SIG-M5 treated with dmso at 0.1 percent for 504 hours (cell line): ENCODE measurements around the gene FYN.

Experiments used
- DNase-seq: peaks from one replicate; lab custom pipeline; 2025; ENCODE audit not compliant: unreplicated experiment; lab: John Stamatoyannopoulos, UW

FYN gene

GRCh38 chr6:111884068-111884467, 10.8 kb upstream of the FYN start:
- no peak for DNase-seq

DNA sequence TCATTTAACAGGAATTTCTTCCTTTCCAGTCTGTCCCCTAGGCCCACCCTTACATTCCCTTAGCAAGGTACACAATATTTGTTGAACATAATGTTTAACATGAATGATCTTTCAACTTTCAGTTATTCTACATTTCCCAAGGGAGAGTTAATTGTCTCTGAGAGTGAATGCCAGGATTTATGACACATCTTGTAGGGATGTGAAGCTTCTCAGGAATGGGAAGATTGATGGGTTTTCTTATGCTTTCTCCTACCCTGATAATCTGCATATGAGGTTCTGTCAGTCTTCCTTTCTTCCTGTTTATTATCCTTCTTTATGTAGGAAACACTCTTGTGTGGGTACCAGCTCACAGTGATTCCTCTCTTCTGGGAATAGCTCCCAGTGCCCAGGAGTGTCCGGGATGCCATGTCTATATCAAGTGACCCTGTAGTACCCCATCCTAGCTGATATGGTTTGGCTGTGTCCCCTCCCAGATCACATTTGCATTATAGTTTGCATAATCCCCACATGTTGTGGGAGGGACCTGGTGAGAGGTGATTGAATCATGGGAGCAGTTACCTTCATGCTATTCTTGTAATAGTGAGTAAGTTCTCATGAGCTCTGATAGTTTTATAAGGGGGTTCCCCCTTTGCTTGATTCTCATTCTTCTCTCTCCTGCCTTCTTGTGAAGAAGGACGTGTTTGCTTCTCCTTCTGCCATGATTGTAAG, 7.1 kb upstream of the FYN start:
- no peak for DNase-seq

DNA sequence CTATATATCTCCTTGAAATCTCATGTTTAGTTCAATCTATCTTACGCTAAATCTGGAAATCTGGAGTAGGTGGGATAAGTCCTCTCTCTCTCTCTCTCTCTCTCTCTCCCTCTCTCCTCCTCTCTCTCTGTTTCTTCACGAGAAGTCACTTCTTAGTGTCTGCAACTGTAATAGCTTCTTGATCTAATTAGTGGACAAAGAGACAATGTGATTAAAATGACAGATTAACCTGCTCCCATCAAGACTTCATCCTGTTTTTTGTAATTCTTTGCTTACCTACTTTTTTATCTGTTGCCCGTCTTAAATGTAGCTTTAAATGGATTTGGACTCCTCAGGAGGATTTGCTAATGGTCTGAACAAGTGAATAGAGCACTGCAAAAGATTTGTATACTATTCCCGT, 2.5 kb upstream of the FYN start:
- DNase-seq = no peak

DNA sequence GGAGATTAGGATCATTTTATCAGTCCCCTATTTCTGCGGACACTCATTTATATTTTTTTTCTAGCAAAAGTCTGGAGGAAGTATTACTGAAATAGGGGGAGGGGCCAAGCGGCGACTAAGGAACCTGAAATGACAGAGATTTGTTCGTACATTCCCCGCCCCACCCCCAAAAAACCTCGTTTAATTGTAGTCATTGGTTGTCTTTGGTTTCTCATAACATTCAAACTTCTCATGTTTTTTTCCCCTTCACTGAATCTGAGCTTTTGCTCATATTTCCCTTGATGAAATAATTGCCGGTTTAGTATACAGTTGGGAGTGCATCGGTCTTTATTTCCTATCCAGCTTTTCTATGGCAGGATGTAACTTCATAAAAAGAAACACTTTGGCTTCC, 768 bp upstream of the FYN start:
- no peak for DNase-seq

GRCh38 chr6:111872401-111873177, 663 bp downstream of the FYN start:
- DNase-seq = peak; percentile 40

DNA sequence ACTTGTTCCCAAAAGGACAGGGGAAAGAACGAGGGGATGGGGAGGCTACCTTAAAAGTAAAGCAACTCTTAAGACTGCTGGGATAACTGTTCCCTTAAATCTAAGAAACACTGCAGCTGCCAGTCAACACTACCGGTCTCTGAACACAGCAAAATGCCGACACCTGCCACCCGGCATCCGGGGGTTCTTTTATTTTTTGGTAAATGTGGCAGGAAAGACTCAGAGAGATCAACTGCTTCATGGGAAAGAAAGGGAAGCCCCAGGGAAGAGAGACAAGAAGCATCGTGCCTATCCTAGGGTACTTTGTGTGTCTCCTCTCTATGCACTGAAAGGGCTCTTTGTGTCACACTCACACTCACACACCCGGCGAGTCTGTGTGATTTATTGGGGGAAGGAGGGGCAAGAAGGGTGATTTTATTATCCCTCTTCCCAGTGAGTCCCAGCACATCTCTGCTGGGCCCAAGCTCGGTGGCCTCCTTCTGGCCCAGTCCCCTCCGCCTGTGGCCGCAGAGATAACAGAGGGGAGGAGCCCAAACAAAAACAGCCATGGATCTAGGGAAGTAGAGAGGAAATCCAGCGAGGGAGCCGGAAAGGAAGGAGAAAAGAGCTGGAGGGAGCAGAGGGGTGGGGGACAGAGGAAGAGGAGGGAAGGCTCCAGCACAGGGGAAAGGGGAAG, 1.4 kb downstream of the FYN start:
- no peak for DNase-seq

DNA sequence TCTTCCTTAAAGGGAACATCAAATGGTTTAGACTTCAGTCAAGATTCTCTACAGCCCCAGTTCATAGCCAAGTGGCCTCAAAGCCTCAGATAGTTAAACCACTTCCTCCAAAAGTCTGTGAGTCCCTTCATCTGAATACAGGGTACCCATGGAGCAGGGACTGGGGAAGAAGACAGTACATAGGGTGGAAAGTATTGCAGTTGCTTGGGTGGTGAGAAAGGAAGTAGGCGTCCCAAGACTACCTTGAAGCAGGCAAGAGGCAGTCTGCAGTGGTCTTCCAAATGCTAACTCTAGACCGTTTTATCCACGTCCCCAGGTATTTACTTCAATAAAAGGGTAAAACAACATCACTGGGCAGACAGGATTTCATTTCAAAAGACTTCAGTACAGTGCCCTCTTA, 2.0 kb downstream of the FYN start:
- peak; percentile 66 for DNase-seq

DNA sequence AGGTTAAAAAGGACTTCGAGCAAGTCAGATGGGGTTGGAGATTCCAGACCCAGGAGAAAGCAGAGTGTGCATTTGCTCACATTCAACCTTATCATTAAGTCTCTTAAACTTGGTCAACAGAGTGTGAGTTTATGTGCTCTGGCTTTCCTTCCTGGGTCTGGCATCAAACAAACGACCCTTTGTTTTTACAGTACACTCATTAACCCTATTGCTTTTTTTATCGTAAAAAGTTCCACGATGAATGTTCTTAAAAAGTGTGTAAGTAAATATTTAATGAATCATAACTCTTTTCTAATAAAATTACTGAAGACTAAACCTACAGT, 2.5 kb downstream of the FYN start:
- DNase-seq = no peak

DNA sequence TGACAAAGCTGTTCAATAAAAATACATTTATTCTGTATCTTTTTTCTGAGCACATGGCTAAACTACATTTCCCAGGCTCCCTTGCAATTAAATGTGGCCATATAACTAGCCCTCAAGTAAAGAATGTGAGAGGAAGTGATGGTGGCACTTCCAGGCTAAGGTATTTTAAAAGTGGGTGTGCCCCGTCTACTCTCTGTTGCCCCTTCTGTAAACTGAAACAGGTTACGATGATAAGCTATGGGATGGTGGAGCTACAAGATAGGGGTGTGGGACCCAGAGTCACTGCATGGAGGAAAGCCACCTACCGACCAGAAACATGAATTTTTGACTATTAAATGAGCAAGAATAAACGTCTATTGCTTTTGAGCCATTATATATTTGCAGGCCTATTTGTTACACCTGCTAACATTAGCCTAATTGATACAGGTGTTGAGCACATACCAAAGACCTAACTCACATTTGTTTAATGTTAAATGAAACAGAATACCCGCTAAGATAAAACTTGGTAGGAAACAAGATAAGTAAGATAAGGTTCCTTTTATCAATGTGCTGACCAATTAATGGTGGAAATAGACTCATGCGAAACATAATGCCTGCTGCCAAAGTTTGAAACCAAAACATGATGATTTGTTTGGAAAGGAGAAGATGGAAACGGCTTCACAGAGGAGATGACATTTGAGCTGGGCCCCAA, 3.1 kb downstream of the FYN start:
- no peak for DNase-seq

DNA sequence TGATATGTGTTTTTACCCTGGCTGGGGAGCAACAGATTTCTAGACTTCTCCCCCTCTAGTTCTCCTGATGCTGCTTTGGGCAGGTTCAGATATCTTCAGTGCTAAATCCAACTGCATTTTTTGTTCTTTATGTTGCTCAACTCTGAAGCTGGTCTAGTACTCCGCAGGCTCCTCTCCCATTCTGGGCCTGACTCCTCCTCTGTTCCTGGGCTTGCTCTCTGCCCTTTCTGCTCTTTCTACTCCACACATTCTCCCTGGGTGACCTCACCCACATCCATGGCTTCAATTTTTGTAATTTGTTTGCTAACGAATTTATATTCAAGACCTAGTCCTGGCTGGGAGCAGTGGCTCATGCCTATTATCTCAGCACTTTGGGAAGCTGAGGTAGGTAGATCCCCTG, 6.4 kb downstream of the FYN start:
- no peak for DNase-seq

DNA sequence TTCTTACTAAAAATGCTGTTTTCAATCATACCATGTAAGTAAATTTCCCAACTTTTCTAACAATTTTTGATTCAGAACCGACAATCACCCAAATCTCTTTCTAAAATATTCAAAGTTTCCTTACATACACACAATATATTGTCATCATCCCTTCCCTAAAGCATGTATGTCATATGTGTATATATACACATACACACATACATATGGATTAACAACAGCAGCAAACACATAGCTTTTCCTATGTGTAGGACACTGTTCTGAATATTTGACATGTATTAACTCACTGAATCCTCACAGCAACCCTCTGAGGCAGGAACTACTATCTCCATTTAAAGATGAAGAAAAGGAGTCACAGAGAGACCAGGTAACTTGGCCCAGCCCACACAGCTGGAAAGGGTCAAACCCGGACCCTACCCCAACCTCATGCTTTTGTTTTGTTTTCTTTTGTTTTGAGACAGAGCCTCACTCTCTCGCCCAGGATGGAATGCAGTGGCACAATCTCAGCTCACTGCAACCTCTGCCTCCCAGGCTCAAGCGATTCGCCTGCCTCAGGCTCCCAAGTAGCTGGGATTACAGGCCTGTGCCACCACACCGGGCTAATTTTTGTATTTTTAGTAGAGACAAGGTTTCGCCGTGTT, 7.2 kb downstream of the FYN start:
- DNase-seq = no peak

DNA sequence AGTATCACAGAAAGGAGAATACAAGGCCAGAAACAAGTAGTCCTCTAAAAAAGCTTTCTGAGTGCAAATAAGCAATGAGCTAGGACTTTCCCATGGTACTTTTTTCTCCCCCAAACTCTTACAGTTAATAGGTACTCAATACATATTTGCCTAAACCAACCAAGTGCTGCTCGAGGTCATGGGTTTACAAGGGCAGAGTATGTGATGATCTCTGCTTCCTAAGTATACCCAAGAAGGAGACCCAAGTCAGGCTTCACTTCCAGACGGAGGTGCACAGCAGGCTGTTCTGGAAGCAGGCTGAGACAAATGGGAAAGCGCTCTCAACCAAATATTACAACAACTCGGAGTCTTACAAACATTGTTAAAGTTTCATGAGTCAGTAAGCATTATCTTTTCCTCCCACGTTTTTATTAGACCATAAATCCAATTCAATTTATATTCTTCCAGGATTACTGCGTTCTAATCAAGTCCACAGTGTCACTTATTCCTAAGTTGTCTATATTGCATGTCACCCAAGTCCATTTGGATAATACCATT, 8.1 kb downstream of the FYN start:
- no peak for DNase-seq

DNA sequence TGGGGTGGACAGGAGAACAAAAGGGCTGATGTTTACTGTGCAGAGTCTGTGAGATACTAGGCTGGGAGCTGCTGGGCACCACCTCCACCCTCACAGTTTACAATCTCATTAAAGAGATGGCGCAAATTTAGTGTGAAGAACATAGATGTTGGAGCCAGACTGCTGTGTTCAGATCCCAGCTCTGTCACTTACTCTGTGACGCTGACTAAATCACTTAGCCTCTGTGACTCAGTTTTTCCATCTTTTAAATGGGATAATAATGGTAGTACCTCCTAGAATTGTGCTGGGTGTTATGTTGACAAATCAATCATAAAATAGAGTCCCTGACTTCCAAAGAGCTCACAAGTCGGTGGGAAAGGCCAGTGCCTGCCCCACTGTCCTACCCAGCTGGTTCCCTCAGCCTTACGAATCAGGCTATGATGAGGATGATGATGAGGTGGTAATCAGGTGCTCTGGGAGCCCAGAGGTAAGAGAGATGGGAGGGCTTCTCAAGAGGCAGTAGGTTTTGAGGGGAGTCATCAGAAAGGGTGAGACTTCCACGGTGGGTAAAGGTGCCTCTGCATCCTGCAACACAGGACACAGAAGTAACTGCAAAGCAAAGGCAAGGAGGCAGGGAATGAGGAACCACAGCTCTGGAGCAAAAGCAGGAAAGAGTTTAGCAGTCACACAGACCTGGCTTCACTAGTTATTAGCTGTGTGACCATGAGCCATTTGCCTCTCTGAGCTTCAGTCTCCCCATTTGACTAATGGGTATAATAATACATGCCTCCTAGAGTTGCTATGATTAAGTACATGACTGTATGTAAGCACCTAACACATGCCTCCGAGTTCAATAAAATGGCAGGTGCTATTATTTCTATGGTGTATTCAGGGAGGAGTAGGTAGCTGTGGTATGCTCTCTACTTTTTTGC, 8.9 kb downstream of the FYN start:
- DNase-seq = no peak

DNA sequence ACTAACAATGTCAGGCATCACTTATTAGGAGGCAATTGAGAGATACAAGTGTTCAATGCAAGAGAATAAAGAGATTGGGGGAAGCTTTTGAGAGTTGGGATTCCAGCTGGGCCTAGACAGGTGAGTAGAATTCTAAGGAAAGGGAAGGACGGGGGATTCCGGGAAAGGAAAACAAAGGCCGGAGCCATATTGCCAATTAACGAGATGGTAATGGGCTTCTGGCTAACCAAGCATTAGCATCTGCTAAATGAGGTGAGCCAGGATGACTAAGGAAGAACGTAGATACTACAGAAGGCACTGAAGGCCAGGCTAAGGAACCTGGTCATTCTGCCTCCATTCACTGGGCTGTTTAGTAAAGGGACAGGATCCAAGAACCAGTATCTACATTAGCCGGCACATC, 10.5 kb downstream of the FYN start:
- DNase-seq = no peak

GRCh38 chr6:111862314-111862713, 10.9 kb downstream of the FYN start:
- no peak for DNase-seq

DNA sequence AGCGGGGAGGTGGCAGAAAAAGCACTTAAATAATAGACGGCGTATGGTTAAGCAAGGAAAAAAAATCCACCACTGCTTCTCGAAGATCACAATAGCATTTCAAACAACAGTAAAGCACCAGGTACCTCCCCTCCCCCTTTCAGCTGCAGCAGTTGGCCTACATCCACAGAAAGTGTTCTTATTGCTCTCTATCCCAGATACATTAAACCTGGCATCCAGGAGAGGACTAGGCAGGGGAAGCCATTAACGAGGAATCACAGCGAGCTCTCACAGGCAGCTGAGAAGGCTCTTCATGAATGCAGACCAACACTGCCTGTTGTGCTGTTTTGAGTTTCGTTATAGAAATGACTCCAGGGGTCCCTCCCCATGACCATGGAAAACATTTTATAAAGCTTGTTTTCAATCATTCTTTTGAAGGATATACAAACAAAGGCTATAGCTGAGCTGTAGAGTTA, 11.8 kb downstream of the FYN start:
- no peak for DNase-seq

- DNase-seq = no peak
Measured at GRCh38 chr6:111858347-111858746, 14.9 kb downstream of the FYN start.

- DNase-seq = no peak
Measured at GRCh38 chr6:111857674-111858337, 15.4 kb downstream of the FYN start.

- DNase-seq = no peak
Measured at GRCh38 chr6:111855753-111856152, 17.5 kb downstream of the FYN start.
